HG02610 (cell line): Measurements from ENCODE around the gene C7orf57.
A peak's percentile ranks its signal among the peaks of the same experiment; 100 is the strongest.

ENCODE experiments used
- ATAC-seq: cut with Tn5 transposase; IDR thresholded peaks from one replicate; pipeline ENCODE4 v1.9.1; 2021; ENCODE audit warnings: mild to moderate bottlenecking, moderate library complexity; ENCODE audit not compliant: unreplicated experiment

Gene C7orf57

GRCh38 chr7:48106906-48107659 is 71.7 kb downstream of the C7orf57 start:
- ATAC-seq, result no peak

GRCh38 chr7:48107926-48108472 is 72.7 kb downstream of the C7orf57 start:
- ATAC-seq, result no peak

- no peak for ATAC-seq
These were observed 73.9 kb downstream of the C7orf57 start for GRCh38 chr7:48108959-48109847.

- peak; percentile 78 for ATAC-seq
These were observed 74.7 kb downstream of the C7orf57 start for GRCh38 chr7:48109848-48110663.

- no peak for ATAC-seq
These were observed 75.5 kb downstream of the C7orf57 start for GRCh38 chr7:48110868-48111267.
